ENCODE results near the gene OBP2A. TPM values are rescaled to one million over a fixed set of nuclear protein-coding genes. Genes with fewer than 3 reads are reported as not detected.

The OBP2A gene
- polyA plus RNA-seq, 1 experiment = not detected

GRCh38 chr9:135567311-135567710, 21.4 kb downstream of the OBP2A start:
- TF ChIP-seq, protein P1, sequence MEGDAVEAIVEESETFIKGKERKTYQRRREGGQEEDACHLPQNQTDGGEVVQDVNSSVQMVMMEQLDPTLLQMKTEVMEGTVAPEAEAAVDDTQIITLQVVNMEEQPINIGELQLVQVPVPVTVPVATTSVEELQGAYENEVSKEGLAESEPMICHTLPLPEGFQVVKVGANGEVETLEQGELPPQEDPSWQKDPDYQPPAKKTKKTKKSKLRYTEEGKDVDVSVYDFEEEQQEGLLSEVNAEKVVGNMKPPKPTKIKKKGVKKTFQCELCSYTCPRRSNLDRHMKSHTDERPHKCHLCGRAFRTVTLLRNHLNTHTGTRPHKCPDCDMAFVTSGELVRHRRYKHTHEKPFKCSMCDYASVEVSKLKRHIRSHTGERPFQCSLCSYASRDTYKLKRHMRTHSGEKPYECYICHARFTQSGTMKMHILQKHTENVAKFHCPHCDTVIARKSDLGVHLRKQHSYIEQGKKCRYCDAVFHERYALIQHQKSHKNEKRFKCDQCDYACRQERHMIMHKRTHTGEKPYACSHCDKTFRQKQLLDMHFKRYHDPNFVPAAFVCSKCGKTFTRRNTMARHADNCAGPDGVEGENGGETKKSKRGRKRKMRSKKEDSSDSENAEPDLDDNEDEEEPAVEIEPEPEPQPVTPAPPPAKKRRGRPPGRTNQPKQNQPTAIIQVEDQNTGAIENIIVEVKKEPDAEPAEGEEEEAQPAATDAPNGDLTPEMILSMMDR (IDR thresholded peaks at IDR 0.05; ENCODE audit: low read depth, low read length) = no peak
- POLR2A ChIA-PET = no interaction called here
- CTCF ChIA-PET = no interaction called here

DNA sequence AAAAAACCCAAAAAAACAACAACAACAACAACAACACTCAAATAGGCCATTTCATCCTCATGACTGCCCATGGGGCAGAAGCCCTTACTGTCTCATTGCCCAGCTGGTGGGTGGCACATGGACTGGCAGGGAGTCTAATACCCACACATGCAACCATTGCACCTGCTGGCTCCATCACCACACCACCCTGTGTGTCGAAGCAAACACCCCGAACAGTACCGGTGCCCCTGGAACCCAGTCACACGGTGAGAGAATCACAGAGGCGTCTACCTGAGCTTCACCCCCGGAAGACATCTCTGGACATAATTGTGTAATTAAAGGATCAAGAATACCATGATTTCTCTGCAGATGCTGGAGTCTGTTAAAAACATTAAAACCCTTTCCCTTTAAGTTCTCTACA, 22.1 kb downstream of the OBP2A start:
- H3K27me3 ChIP-seq (ENCODE audit: control insufficient read depth, insufficient read depth, low read length) = no peaks in the 10 kb centered on the region
- peaks cover 17% of the 10 kb centered on the region for H3K9me3 ChIP-seq (ENCODE audit: control insufficient read depth, insufficient read depth, low read length)
- TF ChIP-seq, protein P1 (IDR thresholded peaks at IDR 0.05; ENCODE audit: low read depth, low read length) = no peak
- ChIA-PET POLR2A (no interaction called here), CTCF (no interaction called here)
- no peak for DNase-seq (ENCODE audit: low read depth, low spot score)
- H3K4me3 ChIP-seq (ENCODE audit: low read depth, low read length) = no peak overlapping the region
- no peak overlapping the region for H3K27ac ChIP-seq (ENCODE audit: low read depth, low read length)

More at GRCh38 chr9:135567311-135567710, 21.4 kb downstream of the OBP2A start:
- H3K4me3 ChIP-seq (ENCODE audit: low read depth, low read length) = no peak overlapping the region
- peaks cover 24% of the 10 kb centered on the region for H3K9me3 ChIP-seq (ENCODE audit: control insufficient read depth, insufficient read depth, low read length)
- no peaks in the 10 kb centered on the region for H3K27me3 ChIP-seq (ENCODE audit: control insufficient read depth, insufficient read depth, low read length)
- H3K27ac ChIP-seq (ENCODE audit: low read depth, low read length) = no peak overlapping the region
- no peak for DNase-seq (ENCODE audit: low read depth, low spot score)

DNA sequence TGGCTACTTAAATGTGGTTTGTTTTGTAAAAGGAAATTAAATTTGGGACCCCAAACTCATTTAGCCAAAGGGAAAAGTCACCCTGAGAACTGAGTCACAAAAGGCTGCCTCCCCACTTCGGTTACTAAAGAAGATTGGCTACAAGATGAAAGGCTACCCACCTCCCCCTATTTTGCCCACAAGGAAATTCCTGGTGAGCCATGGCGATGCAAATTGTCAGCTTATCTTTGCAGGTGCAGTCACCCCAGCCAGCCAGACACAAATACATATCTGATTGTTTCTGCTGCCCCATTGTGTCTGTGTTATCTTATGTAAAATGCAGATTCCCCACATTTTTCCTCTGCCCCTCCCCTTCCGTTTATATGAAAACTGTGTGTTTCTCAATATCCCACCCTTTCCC, 24.5 kb downstream of the OBP2A start:
- ChIA-PET CTCF (no interaction called here), POLR2A (no interaction called here)
- H3K9me3 ChIP-seq (ENCODE audit: control insufficient read depth, insufficient read depth, low read length) = peaks cover 15% of the 10 kb centered on the region
- no peak for DNase-seq (ENCODE audit: low read depth, low spot score)
- H3K27ac ChIP-seq (ENCODE audit: low read depth, low read length) = no peak overlapping the region
- TF ChIP-seq, protein P1 (IDR thresholded peaks at IDR 0.05; ENCODE audit: low read depth, low read length) = no peak
- H3K27me3 ChIP-seq (ENCODE audit: control insufficient read depth, insufficient read depth, low read length) = no peaks in the 10 kb centered on the region
- no peak overlapping the region for H3K4me3 ChIP-seq (ENCODE audit: low read depth, low read length)

DNA sequence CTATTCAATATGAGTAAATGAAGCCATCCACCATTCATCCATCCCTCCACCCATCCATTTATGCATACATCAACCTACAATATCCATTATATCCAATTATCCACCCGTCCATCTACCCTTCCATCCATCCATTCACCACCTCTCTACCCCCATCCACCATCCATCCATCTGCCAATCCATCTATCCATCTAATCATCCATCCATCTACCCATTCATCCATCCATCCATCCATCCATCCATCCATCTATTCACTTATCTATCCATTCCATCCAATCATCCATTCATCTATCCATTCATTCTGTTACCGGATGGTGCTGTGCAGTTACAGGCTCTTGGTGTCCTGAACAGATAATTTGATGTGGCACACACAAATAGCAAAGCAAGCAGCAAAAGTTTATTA, 26.3 kb downstream of the OBP2A start:
- no peaks in the 10 kb centered on the region for H3K27me3 ChIP-seq (ENCODE audit: control insufficient read depth, insufficient read depth, low read length)
- no peak for DNase-seq (ENCODE audit: low read depth, low spot score)
- ChIA-PET CTCF (no interaction called here), POLR2A (interaction anchor here (0.6 kb wide), 1 partner anchor 695 kb away, joined by 3 read pairs; no protein-coding TSS in a partner anchor)
- no peak overlapping the region for H3K27ac ChIP-seq (ENCODE audit: low read depth, low read length)
- peaks cover 22% of the 10 kb centered on the region for H3K9me3 ChIP-seq (ENCODE audit: control insufficient read depth, insufficient read depth, low read length)
- no peak overlapping the region for H3K4me3 ChIP-seq (ENCODE audit: low read depth, low read length)
- TF ChIP-seq, protein P1 (IDR thresholded peaks at IDR 0.05; ENCODE audit: low read depth, low read length) = no peak

DNA sequence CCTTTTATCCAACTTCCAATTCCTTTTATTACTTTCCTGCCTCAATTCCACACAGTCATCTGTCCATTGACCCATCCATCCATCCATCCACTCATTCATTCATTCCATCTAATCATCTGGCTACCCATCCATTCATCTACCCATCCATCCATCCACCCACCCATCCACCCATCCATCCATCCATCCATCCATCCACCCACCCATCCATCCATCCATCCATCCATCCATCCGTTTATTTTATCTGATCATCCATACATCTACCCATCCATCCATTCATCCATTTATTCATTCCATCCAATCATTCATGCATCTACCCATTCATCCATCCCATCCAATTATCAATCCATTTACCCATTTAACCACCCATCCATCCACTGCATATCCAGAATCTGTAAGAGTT, 27.2 kb downstream of the OBP2A start:
- DNase-seq (ENCODE audit: low read depth, low spot score) = no peak
- CTCF ChIA-PET = no interaction called here
- no peak overlapping the region for H3K27ac ChIP-seq (ENCODE audit: low read depth, low read length)
- POLR2A ChIA-PET = no interaction called here
- TF ChIP-seq, protein P1 (IDR thresholded peaks at IDR 0.05; ENCODE audit: low read depth, low read length) = no peak
- H3K27me3 ChIP-seq (ENCODE audit: control insufficient read depth, insufficient read depth, low read length) = no peaks in the 10 kb centered on the region
- H3K9me3 ChIP-seq (ENCODE audit: control insufficient read depth, insufficient read depth, low read length) = peaks cover 22% of the 10 kb centered on the region
- no peak overlapping the region for H3K4me3 ChIP-seq (ENCODE audit: low read depth, low read length)

All from AG04450 (cell line).